NCI-H524 treated with DMSO at 0.1 percent for 48 hours (cell line): ENCODE results near the gene HAP1.
A peak's percentile ranks its signal among the peaks of the same experiment; 100 is the strongest.
"Not testable (repeated sequence)": the region's sequence is repeated elsewhere in the genome, so short reads cannot be mapped to it uniquely, and the experiment has no call there.

Experiments
- DNase-seq: peaks from one replicate; lab custom pipeline; 2025; lab: John Stamatoyannopoulos, UW

HAP1 gene, protein sequence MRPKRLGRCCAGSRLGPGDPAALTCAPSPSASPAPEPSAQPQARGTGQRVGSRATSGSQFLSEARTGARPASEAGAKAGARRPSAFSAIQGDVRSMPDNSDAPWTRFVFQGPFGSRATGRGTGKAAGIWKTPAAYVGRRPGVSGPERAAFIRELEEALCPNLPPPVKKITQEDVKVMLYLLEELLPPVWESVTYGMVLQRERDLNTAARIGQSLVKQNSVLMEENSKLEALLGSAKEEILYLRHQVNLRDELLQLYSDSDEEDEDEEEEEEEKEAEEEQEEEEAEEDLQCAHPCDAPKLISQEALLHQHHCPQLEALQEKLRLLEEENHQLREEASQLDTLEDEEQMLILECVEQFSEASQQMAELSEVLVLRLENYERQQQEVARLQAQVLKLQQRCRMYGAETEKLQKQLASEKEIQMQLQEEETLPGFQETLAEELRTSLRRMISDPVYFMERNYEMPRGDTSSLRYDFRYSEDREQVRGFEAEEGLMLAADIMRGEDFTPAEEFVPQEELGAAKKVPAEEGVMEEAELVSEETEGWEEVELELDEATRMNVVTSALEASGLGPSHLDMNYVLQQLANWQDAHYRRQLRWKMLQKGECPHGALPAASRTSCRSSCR

DNA sequence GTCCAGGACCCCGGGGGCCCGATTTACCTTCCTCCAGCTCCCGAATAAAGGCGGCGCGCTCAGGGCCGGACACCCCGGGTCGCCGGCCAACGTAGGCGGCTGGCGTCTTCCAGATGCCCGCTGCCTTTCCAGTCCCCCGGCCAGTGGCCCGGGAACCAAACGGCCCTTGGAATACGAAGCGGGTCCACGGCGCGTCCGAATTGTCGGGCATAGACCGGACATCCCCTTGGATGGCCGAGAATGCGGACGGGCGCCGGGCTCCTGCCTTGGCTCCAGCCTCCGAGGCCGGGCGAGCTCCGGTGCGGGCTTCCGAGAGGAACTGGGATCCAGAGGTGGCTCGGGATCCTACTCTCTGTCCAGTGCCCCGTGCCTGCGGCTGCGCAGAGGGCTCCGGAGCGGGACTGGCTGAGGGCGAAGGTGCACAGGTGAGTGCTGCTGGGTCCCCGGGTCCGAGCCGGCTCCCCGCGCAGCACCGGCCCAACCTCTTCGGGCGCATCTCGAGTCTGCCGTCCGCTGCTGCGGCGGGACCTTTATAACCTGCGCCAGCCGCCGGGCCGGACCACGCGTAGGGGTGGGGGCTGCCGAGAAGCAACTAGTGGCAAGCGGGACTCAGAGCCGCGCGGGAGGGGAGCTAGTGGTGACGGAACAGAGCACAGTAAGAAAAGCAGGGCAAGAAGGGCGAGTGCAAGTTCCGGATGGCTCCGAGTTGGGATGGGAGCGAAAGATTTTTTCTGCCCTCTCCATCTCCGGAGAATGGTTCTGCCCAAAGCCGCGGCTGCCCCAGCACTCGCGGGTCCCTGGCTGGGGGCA is at the start of gene HAP1:
Gene HAP1, minus strand, starts transcription at position 505 of the 810 bp plus-strand sequence. Its CDS starts 9 bp downstream, at position 496.
- no peak for DNase-seq

DNA sequence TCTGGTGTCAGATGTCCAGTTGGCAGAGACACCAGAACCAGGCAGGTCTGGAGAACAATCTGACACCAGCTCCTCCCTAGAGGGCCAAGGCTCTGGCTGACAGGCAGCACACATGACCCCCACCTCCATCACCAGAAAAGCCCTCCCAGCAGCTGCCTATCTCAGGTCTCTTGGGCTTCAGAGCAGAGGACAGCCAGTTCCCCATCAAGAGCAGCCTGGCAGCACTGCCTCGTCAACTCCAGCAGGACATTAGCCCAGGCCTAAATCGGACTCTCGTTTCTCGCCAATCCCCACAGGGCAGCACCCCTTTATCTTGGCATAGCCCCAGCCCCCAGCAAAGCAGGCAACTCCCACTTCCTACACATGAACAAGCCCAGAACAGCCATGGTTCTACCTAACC is 47.7 kb upstream of the HAP1 start:
- DNase-seq = no peak

DNA sequence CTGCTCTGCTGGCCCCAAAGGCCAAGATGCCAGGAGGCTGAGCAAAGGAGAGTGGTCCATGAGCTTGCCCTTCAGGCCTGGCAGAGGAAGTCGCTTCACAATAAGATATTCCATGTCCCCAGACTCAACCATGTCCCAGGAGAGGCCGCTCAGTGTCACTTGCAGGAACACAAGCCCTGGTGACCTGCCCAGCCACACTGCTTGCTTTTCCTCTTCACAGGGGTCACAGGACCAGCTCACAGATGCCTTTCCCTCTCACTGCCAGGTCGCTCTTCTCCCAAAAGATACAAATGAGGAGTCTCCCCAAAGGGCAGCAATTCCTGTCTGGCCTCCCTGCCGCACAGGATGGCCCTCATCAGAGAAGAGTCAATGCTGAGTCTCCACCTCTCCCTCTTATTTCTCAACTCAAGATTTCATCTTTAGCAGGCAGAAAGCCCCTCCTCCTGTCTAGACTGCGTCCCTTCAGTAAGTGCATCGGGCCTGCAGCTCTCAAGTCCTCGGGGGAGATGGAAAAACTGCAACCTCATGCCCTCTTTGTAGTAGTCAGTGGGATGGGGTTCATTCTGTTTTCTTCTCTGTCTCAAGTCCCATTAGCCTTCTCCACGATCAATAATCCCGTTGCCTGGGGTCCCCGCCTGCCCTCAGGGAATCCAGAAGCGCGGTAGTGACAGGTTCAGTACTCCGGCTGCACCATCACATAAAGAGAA is 47.1 kb upstream of the HAP1 start:
- no peak for DNase-seq

DNA sequence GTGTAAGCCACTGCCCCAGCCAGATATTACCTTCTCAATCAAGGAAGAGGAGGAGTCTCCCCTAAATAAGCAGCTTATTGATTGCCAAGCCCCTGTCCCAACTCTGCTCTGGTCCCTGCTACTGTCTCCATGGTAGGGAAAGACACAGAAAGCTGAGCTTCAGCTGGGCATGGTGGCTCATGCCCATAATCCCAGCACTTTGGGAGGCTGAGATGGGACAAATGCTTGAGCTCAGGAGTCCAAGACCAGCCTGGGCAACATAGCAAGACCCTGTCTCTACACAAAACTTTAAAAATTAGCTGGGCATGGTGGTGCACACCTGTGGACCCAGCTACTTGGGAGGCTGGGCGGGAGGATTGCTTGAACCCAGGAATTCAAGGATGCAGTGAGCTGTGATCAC is 45.5 kb upstream of the HAP1 start:
- no peak for DNase-seq

DNA sequence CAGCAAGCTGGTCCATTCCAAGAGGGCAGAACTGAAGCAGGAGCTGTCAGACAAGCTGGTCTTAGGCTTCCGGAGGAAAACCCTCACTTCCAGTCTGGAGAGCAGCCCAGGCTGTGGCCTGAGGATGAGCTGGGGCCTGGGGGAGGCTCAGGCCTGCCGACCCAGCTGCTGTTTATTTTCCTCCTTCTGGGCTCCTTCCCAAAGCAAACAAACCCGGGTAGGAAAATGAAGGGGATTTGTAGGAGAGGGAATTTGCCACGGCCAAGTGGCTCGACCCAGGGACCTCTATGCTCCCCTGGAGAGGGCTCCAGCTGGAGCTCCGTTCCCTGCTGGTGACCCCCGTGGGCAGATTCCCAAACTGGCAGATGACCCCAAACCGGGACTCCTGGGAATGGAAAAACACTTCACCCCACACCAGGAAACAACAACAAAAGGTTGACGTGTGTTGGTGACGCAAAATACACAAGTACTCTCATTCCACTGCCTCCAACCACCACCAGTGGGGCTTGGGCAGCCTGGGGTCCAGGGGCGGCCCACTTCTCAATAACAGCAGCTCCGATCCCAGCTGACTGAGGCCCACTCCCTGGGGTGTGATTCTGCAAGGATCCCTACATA is 43.2 kb upstream of the HAP1 start:
- DNase-seq = peak; percentile 37

DNA sequence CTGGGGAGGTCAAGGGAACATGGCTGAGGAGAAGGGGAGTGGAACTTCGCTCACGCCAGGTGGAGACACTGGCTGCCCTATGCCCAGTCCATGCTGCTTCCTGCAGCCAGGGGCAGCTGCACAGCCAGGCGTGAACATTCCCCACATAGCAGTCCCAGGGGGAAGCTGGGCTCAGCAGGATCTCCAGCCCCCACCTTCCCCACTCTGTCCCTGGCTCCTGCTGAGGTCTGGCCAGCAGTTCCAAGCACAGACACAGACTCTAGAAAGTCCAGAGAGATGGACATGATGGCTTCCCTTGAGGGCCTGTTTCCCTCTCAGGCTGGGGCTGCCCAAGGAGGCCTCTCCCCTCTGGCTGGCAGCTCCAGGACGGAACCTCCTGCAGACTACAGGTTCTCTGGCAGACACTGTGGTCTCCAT is 42.7 kb upstream of the HAP1 start:
- DNase-seq = no peak

DNA sequence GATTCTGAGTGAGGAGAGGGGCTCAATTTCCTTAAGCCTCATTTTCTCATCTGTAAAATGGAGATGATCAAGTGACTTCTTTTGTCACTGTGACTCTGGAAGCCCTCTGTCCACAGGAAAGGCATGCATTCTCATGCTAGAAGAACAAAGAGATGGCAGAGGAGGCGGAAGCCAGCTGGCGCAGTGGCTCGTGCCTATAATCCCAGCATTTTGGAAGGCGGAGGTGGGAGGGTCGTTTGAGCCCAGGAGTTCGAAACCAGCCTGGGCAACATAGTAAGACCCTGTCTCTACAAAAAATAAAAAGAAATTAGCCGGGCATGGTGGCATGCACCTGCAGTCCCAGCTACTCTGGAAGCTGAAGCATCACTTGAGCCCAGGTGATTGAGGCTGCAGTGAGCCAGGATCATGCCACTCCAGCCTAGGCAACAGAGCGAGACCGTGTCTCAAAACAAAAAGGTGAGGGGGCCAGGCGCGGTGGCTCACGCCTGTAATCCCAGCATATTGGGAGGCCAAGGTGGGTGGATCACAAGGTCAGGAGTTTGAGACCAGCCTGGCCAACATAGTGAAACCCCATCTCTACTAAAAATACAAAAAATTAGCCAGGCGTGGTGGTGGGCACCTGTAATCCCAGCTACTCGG is 41.9 kb upstream of the HAP1 start:
- not testable (repeated sequence) for DNase-seq

DNA sequence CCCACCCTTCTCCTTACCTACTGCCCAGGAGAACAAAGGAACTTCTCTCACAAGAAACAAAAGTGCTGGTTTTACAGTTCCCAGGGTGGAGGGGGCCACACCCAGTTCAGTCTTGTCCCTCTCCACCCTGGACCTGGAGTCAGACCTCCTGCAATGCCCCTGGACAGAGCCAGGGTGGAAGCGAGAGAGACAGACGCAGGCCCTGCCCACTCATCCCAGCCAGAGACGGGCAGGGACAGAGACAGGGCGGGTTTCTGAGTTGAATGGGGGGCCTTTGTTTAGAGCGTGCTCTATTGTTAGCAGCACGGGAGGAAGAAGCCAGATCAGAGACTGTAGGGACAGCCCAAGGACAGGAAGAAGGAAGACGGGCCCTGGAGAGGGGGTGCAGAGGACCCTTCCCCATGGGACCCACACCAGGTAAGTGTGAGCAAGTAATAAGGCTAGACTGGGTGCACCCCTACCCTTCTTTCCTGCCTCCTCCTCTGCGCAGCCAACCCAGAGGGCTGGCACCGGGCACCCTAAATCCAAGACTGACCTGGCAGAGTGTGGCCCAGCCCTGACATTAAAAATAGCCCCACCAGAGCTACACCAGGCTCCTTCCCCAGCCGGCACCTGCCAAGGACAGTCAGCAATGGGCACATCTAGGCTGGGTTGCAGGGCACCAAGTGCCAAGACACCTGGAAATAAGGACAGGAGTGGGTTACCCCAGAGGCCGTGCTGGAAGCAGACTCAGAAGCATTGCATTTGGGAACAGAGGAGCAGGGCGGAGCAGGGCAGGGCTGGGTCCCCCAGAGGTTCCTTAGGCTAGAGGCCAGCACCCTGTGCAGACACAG is 41.2 kb upstream of the HAP1 start:
- no peak for DNase-seq

DNA sequence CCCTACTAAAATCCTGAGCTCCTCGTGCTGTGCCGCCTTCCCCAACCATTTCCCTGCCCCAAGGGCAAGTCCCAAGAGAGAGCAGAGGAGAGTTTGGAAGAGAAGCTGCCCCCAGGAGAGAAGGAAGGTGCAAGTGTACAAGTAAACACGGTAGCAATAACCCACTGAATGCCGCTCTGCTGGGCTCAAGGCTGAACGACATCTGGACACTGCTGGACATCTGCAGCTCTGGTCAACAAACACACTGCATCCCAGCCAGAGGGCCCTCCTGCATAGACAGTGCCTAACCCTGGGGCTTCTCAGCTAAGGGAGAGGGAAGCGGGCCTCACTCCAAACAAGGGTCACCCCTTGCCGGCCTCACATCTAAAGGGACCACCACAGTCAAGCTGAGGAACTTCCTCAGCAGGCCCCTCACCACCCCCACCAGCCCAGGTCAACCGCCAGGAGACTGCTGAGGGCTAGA is 39.3 kb upstream of the HAP1 start:
- no peak for DNase-seq

DNA sequence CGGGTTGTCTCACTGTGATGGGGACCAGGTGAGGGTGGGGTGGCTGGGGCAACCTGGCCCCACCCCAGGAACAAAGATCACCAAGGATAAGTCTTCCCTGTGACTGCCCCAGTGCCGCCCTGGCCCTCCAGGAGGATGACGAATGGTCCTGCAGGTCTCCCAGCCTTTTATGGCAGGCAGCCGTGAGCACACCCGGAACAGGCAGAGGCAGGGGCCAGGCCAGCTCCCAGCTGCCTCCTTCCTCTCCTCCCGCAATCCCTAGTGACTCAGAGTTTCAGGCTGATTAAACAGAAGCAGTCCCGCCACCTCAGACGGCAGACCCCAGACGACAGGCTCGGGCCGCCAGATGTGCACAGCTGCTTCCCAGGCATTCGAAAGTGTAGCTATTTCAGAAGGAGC is 38.7 kb upstream of the HAP1 start:
- DNase-seq = no peak

DNA sequence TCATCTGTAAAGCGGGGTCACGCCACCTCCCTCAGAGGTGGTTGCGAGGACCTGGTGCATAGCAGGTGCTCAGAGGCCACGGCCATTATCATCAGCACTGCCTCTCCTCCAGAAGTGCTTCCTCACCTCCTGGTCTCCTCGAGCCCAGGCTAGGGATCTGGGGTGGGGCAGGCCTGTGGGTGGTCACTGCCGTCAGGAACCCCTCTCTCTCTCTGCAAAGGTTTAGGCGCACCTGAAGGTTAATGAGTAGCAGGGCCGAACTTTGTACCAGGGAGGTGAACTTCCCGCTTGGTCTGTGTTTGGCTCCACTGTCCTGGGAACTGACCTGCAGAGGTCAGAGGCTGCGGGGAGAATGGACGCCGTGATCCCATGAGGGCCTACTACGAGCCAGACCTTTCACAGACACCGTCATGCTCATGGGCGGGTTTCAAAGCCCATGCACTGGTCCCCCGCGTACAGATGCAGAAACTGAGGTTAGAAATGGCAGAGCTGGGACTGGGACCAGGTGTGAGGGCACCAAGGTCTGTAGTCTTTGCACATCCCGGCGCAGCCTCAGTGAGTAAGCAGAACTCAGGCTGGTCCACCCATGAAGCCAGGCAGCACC is 38.2 kb upstream of the HAP1 start:
- no peak for DNase-seq

DNA sequence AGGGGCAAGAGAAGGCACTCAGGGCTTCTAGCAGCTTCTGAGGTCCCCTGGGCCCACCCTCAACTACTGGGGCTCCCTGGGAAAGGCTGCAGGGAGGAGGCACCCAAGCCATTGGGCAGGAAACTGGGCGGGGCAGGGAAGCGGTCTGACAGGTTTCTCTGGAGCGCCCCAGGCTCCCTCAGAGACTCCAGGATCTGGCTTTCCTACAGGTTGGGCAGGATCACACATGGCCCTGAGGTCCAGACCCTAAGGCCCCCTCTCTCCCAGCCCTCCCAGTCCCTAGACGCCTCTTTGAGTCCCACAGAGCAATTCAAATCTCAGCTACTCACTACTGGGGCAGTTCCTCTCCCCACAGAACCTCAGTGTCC is 37.8 kb upstream of the HAP1 start:
- no peak for DNase-seq

DNA sequence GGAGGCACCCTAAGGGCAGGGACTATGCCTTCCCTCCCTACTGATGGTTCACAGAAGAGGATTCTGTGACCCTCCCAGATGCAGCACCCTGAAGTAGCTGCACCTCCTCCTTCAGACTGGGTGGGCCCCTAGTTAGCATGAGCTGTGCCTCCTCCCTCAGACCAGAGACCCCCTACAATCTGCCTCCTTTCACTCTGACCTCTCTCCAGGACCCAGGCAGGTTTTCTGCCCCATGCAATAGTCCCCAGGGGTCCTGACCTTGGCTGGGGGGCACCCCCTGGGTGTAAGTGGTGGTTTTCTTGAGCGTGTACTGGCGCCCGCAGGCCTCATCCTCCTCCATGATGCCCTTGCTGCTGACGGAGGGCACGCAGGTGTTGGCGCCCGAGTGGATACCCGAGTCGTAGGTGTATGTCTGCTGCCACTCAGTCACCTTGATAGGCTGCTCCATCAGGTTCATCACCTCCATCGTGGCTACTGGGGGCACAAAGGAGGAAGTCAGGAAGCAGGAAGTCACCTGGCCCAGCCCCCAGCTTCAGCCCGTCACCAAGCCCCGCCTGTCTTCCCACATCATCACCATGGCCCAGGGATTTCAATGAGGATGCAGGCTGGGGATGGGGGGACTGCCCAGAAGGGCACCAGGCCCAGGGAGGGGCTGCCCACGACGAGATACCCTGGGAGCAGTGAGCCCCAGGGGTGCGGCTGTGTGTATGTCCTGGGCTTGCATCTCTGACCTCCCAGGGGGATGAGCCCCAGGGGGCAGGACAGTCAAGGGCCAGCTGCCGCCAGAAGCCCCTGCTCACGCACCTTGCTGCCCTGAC is 37.2 kb upstream of the HAP1 start:
- DNase-seq = no peak

DNA sequence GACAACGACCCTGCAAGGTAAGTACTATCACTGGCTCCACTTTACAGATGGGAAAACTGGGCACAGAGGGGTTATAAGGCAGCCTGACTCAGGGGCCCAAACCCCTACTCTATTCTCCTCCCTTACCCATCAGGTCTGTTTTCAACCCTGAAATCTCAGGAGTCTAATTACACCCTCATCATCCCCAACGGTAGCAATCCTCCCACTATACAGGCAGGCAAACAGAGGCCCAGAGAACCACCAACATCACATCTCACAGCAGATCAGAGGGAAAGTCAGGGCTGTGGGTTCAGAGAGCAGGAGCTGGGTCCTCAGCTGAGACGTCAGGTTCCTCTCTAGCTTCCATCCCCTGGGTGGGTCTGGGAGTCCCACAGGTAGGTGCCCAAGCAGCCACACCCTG is 35.5 kb upstream of the HAP1 start:
- no peak for DNase-seq

DNA sequence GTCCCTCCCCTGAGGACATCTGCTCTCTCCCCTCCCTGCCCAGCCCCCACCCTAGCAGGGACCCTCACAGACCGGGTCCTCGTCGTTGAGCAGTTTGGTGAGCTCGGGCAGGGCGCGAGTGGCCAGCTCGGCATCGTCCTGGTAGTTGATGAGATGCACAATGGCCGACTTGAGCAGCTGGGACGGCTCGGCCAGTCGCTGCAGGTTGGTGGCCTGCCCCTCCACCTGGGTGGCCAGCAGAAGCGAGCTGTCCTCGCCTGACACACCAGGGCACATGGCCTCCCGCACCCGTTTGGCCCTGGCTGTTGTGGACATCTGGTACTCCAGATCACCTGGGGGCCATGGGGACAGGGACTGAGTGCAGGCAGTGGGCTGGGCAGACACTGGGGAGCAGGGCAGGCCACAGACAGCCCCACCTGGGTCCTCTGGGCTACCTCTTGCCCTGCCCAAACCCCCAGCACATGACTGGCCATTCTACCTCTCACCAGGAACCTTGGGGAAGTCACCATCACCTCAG is 35.0 kb upstream of the HAP1 start:
- DNase-seq = no peak

DNA sequence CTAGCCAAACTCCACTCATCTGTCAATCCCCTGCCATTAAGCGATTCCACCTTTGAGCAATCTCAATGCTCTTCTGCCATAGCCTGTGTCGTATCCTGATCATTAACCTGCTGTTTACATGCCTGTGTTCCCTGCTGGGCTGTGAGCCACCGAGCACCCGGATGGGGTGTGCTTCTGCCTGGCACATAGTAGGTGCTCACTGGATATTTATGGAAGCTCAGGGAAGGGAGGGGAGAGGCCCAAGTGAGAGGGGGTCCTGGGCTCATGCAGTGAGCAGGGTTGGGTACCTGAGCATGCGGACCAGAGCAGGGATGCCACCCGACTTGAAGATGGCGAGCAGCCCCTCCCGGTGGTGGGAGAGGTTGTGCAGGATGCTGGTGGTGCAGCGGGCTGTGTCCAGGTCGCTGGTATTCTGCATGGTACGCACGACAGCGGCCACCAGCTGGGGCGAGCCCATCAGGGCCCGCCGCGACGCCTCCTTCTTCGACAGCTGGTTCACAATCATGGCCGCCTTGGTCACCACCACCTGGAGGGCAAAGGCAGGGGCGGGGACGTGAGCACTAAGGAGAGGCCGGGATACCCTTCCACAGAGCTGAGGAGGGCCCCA is 34.3 kb upstream of the HAP1 start:
- DNase-seq = no peak

DNA sequence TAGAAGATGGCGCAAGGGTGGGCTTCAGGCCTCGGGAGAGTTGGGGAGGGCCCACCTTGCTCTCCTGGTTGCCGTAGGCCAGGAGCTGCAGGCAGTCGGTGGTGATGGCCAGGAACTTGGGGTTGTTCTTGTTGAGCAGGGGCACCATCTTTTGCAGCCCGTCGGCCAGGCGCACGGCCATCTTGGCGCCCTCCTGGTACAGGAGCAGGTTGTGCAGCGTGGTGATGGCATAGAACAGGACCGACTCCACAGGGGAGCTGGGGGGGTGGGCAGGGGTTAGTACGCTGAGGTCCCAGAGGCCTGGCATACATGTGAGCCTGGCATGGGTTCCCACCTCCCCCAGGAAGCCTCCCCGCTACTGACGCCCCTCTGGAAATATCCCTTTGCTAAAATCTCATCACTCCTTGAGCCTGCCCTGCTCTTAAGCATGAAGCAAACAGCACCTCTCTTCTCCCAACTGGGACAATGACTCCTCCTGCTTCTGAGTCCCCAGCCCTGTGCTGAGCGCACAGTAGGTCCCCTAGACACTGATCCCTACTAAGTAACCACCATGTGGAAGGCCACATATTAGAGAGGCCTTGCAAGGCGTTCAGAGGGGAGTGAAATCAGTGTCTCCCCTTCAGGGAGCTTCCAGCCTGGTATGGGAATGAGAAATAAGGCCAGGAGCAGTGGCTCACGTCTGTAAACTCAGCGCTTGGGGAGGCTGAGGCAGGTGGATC is 33.0 kb upstream of the HAP1 start:
- no peak for DNase-seq

DNA sequence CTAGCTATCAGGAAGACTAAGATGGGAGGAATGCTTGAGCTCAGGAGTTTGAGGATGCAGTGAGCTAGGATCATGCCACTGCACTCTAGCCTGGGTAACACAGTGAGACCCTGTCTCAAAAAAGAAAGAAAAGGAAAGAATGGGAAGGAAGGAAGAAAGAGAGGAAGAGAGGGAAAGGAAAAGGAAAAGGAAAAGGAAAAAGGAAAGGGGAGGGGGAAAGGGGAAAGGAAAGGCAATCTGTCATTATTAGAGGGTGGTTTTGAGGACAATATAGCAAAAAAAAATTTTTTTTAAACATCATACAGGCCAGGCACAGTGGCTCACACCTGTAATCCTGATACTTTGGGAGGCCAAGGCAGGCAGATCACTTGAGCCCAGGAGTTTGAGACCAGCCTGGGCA is 31.7 kb upstream of the HAP1 start:
- no peak for DNase-seq
